ENCODE data around the gene RENBP. TPM values are rescaled to one million over a fixed set of nuclear protein-coding genes. Genes with fewer than 3 reads are reported as not detected.

RENBP gene
- total and polyA plus RNA-seq, 7 donors: 9.8 to 16.8 (median 15.0) TPM

- intact Hi-C loops (cut with DNase I): no loop called here
- TF ChIP-seq POLR2A (IDR thresholded peaks at IDR 0.05) (no peak), CTCF (IDR thresholded peaks at IDR 0.05) (no peak), POLR2AphosphoS5 (IDR thresholded peaks at IDR 0.05) (no peak), EP300 (IDR thresholded peaks at IDR 0.05) (no peak)
- Histone ChIP-seq H3K27ac (no peak overlapping the region), H3K36me3 (no peaks in the 10 kb centered on the region), H3K4me3 (no peak overlapping the region), H3K9me3 (no peaks in the 10 kb centered on the region), H3K4me1 (no peaks in the 10 kb centered on the region), H3K27me3 (no peaks in the 10 kb centered on the region)
- DNase-seq: no peak
- 96 to 97% methylated on average over 3 of the region's 3 CpGs for WGBS, 2 donors
These were observed 46.7 kb upstream of the RENBP start for GRCh38 chrX:153991013-153991580.

GRCh38 chrX:153989973-153990655 is 45.7 kb upstream of the RENBP start:
- Histone ChIP-seq H3K4me1 (no peaks in the 10 kb centered on the region), H3K36me3 (no peaks in the 10 kb centered on the region), H3K27me3 (no peaks in the 10 kb centered on the region), H3K9me3 (no peaks in the 10 kb centered on the region), H3K4me3 (no peak overlapping the region), H3K27ac (no peak overlapping the region)
- no peak for DNase-seq
- intact Hi-C loops (cut with DNase I): no loop called here
- WGBS, 2 donors: 82 to 93% methylated on average over 14 of the region's 14 CpGs
- TF ChIP-seq POLR2AphosphoS5 (IDR thresholded peaks at IDR 0.05) (no peak), CTCF (IDR thresholded peaks at IDR 0.05) (no peak), EP300 (IDR thresholded peaks at IDR 0.05) (no peak), POLR2A (IDR thresholded peaks at IDR 0.05) (no peak)

DNA sequence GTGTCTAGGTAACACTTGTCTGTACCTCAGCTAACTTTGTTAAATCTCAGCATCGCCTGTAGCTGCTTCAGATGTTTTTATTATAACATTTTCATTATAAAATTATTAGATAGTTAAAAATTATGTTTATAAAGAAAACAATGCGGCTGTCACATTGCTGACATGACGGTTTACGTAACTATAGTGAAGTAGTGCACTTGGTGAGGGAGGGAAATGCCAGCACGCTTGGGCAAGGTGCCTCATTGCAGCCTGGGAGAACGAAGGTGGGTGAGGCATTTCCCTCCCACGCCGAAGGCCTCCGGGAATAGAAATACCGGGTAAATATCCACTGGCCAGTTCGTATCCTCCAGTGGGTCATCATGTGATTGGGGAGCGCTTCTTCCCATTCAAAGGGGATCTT is 44.0 kb upstream of the RENBP start:
- no peaks in the 10 kb centered on the region for H3K36me3 ChIP-seq
- DNase-seq: no peak
- no peaks in the 10 kb centered on the region for H3K9me3 ChIP-seq
- no peaks in the 10 kb centered on the region for H3K27me3 ChIP-seq
- no peaks in the 10 kb centered on the region for H3K4me1 ChIP-seq
- no peak overlapping the region for H3K27ac ChIP-seq
- no peak overlapping the region for H3K4me3 ChIP-seq
- TF ChIP-seq POLR2A (IDR thresholded peaks at IDR 0.05) (no peak), EP300 (IDR thresholded peaks at IDR 0.05) (no peak), CTCF (IDR thresholded peaks at IDR 0.05) (no peak), POLR2AphosphoS5 (IDR thresholded peaks at IDR 0.05) (no peak)
- intact Hi-C loops (cut with DNase I): no loop called here
- whole genome bisulfite sequencing, 2 donors: 93% methylated on average over 12 of the region's 12 CpGs

- H3K27ac ChIP-seq: peak overlapping the region in 3 of 4 donors; percentile 64 to 76 (median 68)
These were observed 40.1 kb upstream of the RENBP start for GRCh38 chrX:153984351-153985178.

More at GRCh38 chrX:153984351-153985178, 40.1 kb upstream of the RENBP start:
- Histone ChIP-seq H3K27me3 (no peaks in the 10 kb centered on the region), H3K4me3 (no peak overlapping the region), H3K36me3 (no peaks in the 10 kb centered on the region), H3K4me1 (no peaks in the 10 kb centered on the region), H3K9me3 (no peaks in the 10 kb centered on the region)
- TF ChIP-seq EP300 (IDR thresholded peaks at IDR 0.05) (no peak), CTCF (IDR thresholded peaks at IDR 0.05) (no peak)
- 48 to 51% methylated on average over 20 of the region's 20 CpGs for WGBS, 2 donors
- no peak for DNase-seq
- intact Hi-C loops (cut with DNase I): no loop called here
